ENCODE results near the gene LRRC8E.
"Not testable (repeated sequence)": the region's sequence is repeated elsewhere in the genome, so short reads cannot be mapped to it uniquely, and the experiment has no call there.

The LRRC8E gene

DNA sequence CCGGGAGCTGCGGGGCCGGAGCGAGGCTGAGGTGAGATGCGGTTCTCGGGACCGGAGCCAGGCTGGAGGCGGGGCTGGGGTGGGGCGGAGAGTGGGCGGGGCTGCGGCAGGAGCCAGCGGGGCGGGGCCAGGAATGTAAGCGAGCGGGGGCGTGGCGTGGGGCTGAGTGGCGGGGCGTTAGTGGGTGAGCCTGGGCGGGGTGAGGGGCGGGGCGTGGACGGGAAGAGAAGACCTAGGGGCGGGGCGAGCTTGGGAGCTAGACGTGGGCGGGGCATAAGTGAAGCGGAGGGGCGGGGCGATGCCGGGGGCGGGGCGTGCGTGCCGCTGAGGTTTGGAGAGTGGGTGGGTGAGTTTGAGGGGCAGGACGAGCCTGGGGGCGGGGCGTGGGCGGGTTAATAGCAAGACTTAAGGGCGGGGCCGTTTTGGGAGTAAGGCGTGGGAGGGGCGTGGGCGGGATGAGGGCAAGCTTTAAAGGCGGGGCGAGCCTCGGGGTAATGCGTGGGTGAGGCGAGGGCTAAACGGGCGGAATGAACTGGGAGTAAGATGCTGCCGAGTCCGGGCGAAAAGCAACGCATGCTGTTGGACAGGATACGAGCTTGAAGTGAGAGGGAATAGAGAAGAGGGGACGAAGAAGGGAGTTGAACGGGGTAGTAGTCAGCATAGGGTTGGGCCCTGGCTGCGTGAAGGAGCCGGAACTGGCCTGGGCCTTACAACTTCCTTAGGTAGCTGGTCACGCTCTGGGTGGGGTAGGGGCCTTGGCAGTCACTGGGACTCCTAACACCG, 32.4 kb downstream of the LRRC8E start:
- peak; percentile 84 for DNase-seq (ENCODE audit: low read depth)

DNA sequence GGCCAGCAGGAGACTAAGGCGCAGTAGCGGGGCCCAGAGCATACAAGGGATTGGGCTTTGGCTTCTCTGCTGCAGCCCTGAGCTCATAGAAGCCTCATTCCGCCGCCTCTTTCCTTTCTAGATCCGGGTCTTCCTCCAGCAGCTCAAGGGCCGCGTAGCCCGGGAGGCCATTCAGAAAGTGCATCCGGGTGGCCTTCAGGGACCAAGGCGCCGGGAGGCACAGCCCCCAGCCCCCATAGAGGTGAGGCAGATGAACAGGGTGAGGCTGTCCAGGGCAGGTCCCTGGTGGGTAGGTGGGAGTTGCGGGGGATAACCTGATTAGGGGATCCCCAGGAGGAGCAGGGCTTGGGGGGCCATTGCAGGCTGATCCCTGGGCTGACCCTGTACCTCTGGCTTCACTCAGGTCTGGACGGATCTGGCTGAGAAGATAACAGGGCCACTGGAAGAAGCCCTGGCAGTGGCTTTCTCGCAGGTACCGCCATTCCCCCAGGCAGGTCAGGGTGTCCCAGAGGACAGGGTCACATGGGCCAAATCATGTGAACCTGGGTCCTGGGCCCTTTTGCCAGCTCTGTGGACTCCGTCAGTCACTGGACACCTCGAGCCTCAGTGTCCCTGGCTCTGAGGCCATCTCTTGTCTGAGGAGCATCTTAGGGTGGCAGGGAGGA, 33.1 kb downstream of the LRRC8E start:
- DNase-seq (ENCODE audit: low read depth), result no peak

DNA sequence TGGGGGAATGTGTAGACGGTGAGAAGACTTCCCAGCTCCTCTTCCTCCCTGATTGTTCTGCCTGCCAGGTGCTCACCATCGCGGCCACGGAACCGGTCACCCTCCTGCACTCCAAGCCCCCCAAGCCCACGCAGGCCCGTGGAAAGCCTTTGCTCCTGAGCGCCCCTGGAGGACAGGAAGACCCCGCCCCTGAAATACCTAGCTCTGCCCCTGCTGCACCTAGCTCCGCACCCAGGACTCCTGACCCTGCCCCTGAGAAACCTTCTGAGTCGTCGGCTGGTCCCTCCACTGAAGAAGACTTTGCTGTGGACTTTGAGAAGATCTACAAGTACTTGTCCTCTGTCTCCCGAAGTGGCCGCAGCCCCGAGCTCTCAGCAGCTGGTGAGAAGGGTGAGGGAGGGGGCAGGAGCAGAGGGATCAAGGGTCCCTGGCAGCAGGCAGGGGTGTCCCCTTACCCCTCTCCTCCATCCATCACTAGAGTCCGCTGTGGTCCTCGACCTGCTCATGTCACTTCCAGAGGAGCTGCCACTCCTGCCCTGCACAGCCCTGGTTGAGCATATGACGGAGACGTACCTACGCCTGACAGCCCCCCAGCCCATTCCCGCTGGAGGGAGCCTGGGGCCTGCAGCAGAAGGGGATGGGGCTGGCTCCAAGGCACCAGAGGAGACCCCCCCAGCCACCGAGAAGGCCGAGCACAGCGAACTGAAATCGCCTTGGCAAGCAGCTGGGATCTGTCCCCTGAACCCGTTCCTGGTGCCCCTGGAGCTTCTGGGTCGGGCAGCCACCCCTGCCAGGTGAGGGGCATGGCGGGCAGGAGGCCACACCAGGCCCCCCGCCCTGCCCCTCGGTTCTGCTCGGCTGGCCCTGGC, 33.9 kb downstream of the LRRC8E start:
- no peak for DNase-seq (ENCODE audit: low read depth)

DNA sequence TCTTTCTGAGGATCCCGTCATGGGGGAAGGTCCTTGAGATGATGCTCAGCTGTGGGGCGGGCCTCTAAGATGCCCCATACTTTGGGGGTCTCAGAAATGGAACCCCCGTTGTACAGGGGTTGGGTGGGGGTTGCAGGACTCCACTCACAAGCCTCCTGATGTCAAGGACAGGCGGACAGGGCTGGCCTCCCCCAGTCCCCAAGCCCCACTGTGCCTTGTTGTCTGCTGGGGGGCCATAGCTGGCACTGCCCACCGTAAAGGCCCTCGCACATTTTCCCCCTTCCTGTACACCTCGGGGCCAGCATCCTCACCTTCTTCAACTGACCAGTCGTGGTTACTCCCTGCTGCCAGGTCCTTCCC, 34.5 kb downstream of the LRRC8E start:
- DNase-seq (ENCODE audit: low read depth), result no peak

DNA sequence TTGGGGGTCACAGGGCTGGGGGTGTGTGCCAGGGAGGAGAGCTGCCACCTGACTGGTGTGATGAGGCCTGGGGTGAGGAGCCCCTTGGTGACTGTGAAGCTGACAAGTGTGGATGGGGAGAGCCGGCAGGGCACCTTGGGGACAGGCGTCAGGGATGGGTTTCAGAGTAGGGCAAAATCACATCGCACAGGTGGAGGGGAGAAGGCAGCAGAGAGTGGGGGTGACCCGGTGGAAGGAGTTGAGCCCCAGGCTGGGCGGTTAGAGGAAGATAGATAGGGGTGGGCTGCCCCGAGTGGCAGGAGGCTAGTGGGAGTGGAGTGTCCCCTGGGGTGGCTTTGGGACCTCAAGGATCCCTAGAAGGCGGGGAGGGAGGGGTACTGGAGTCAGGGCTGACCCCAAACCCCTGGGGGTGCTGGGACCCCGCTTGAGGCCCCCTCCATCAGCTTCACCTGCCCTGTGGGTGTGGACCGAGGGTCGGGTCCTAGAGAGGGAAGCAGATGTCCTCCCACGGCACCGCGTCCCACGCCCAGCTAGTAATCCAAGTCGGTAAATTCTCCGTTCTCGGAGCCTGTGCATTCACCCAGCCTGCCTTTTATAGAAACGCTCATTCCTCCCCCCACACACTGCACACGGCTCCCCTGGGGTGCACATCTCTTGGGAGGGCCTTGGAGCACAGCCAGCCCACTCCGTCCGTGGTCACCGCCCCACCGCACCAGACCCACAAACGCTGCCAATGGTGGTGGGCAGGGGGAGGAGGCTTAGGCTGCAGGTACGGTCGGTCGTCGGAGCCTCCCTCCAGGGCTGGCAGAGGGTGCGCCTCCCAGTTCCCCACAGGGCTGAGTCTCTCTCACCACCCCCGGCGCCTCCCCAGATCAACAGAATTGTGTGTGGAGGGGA, 35.2 kb downstream of the LRRC8E start:
- no peak for DNase-seq (ENCODE audit: low read depth)

DNA sequence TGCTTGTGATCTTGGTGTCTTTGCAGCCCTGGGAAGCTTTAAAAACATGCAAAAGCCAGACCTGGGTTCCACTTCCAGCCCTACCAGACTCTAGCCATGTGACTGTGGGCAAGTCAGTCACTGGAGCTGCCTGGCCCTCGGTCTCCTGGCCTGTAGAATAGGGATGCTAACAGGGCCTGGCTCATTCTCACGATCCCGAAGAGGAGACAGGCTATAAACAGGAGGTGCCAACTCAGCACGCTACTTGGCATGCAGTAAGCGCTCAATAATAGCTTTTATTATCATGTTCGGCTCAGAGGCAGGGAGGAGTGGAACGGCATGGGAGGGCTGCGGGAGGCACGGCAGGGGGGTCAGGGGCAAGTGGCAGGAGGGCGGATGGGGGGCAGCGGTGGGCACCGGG, 35.9 kb downstream of the LRRC8E start:
- no peak for DNase-seq (ENCODE audit: low read depth)

DNA sequence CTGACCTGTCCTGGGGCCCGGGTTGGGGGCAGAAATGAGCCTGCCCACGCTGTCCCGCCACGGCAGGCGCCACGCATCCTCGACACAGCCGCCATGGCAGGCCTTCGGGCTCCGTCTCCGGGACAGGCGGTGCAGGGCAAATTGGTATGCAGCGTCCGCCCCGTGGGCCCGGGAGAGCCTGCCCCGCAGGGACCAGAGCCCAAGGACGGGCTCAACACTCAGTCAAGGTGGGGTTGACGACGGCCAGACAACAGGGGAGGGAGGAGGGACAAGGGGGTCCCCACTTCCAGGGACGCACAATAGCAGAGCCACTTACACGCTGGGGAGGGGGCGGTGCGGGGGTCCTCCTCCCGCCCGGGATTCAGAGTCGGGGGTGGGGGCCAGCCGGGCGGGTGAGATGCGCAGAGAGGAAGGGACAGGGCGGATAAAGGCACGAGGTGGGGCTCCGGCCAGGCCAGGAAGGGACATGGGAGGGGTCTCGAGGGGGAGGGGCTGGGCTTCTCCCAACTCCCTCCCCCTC, 36.4 kb downstream of the LRRC8E start:
- DNase-seq (ENCODE audit: low read depth), result no peak

DNA sequence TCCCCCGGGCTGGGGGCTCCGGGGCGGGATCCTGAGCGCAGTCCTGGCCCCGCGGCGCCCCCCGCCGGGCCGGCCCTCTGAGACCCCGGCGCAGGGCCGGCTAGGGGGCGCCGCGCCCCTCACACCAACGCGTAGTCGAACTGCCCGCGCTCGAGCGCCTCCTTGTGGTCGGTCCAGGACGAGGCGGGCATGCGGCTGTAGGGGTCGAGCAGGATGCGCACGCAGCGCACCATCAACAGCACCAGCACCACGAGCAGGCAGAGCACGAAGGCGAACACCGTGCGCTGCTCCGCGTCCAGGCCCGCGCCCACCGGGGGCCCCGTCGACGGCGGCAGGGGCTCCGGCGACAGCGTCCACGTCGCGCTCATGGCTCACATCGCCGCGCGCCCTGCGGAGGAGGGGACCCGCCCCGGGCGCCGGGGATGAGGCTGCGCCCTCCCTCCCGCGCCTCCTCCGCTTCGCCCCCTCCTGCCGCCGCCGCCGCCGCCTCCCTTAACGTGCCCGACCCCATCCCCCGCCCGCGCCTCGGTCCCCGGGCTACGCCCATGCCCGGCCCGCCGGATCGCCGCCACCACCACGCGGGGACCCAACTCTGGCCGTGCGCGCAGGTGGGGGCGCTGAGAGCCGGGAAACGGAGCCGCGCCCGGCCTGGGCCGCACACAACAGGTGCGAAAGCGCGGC, 37.0 kb downstream of the LRRC8E start:
- no peak for DNase-seq (ENCODE audit: low read depth)

DNA sequence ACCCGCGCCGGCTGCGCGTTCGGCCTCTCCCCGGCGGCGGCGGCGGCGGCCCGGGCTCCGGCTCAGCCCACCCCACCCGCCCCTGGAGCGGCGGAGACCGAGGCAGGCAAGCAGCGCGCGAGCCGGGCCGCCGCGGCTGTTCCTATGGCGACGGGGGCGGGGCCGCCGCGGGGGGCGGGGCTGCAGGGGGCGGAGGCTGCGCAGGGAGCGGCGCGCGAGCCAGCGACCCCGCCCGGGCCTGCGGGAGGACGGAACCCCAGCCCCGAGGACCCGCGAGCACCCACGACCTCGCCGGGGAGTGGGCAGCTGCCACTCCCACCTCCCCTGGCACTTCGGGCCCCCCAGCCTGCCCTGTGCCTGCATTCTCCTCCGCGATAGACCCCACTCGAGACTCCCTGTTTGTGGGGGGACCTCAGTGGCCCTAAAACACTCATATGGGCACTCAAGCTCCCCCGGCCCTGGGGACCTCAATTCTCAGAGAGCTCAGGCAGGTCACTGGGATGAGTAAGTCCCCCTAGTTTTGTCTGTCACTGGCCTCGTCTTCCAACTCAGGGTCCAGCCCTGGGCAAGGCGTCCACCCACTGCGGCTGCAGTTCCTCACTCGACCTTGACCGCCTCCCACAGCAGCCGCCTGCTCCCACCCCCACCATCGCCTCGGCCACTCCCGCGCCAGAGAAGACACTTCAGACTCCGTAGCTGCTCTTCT, 37.9 kb downstream of the LRRC8E start, which contains the start of gene CTXN1:
TSS of gene CTXN1 (minus strand) at position 115 of the 706 bp plus-strand sequence. CDS start 597 bp downstream, outside the sequence.
- no peak for DNase-seq (ENCODE audit: low read depth)

DNA sequence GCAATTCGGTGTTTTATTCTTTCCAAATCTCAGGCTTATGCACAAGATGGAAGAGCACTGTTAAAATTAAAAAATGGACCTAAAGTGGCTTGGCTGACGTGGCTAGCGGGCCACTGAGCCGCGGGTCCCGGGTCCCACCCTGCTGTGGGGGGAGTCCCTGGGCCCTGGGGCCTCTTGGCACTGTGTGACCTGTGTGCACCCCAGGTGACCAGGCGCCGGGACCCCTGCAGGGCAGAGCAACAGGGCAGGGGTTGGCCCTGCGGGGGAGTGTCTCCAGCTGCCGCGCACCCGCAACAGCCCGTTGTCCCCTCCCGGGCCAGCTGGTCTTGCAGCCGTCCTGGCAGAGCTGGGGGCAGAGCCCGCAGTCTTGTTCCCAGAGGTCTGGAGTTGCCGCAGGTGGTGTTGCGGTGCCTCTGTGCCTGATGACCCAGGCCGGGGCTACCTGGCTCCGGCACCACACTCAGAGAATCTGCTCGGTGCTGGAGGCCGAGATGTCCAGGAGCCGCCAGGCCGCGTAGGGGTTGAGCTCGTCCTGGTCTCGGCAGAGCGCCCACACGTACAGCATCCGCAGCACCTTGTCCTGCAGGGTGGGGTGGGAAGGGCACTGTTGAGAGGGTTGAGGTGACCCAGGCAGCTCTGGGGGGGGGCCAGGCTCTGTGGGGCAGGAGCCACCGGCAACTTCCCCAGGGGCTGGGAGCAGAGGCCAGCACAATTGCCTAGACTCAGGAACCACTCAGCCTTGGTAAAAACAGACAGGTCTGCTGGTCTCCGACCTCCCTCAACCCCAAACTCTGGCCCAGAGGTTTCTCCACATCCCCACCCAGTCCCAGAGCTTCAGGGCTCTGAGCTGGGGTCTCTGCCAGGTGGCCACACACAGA, 38.7 kb downstream of the LRRC8E start:
- no peak for DNase-seq (ENCODE audit: low read depth)

DNA sequence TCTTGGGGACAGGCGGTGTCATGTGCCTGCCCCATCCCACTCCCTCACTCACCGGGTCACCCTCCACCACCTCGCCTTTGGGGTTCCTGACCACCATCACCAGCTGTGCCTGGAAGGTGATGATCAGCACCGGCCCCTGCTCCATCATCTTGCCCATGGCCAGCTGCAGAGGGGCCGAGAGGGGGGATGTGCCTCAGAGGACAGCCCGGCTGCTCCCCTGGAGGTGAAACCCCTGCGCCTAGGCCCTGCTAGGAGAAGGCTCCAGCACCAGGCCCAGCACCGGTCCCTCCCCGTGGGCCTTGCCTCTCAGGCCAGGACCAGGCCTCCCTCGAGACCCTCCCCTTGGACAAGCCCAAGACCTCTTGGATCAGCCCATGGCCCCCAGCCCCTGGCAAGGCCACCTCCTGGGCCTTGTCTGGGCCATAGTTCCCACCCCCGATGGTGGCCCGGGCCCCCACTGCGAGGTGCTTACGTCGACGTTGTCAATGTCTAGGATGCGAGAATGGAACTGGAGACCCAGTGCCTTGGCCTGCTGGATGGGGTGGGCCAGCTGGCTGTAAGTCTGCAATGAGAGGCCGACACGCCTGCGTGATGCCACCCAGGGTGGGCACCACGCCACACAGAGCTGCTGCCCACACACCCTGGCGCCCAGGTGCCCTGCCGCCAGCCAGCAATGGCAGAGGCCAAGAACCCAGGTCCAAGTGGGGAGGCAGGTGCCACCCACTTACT, 39.5 kb downstream of the LRRC8E start:
- no peak for DNase-seq (ENCODE audit: low read depth)

DNA sequence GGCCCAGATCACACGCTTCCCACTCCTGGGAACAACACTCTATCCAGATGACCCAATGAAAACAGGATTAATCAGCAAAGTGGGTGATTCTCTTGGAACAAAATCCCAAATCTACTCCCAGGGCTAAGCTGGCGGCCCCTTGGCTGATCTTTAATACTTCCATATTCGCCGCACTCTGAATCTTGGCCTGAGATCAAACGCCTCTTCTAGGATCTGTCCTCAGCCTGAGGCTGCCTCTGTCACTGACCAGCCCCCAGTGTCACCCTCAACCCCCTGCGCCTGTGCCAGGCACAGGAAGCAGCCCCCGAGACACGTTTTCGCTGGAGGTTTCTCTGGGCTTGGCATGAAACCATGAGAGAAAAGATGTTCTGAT, 40.0 kb downstream of the LRRC8E start:
- DNase-seq (ENCODE audit: low read depth), result no peak

DNA sequence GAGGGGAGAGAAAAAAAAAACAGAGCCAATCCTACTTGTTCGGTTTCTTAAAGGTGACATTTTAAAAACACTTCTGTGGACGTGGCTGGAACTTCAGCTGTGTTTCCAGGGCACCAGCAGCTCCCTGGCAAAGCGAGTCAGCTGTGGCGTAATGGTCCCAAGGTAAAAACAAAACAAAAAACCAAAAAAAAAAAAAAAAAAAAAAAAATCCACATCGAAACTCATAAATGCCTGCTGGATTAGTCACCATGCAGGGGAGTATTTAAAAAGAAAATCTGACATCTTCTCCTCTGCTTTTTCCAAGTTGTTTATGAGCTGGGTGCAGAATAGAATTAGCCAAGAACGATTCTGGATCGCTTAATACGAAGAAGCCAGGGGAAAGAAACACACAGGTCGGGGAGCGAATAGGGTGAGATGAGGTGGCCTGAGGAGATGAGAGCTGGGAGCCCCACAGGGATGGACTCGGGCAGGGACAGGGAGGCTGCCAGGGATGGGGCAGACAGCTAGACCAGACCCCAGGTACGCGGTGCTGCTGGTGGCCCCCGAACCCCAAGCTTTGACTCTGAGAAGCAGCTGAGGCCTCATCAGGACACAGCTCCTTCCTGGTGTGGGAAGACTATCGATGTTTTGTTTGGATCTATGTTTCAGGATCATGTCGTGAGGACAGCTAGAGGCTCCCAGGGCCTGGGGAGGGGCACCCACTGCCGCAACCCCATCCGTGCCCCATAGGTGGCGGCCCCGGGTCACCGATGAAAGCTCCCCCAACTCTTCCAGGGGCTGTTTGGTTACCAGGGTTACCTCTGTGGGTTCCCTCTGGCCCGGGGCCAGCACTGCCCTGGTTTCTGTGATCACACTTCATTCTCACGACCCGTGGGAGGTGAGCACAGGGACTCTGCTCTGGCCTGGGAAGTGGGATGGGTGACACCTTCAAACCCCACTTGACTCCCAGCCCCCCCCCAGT, 40.7 kb downstream of the LRRC8E start:
- peak; percentile 30 for DNase-seq (ENCODE audit: low read depth)

DNA sequence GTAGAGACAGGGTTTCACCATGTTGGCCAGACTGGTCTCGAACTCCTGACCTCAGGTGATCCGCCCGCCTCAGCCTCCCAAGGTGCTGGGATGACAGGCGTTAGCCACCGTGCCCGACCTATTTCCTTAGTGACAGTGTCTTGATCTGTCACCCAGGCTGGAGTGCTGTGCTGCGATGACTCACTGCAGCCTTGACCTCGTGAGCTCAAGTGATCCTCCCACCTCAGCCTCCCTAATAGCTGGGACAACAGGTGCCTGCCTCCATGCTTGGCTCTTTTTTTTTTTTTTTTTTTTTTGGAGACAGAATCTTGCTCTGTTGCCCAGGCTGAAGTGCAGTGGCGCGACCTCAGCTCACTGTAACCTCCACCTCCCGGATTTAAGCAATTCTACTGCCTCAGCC, 41.7 kb downstream of the LRRC8E start:
- not testable (repeated sequence) for DNase-seq (ENCODE audit: low read depth)

DNA sequence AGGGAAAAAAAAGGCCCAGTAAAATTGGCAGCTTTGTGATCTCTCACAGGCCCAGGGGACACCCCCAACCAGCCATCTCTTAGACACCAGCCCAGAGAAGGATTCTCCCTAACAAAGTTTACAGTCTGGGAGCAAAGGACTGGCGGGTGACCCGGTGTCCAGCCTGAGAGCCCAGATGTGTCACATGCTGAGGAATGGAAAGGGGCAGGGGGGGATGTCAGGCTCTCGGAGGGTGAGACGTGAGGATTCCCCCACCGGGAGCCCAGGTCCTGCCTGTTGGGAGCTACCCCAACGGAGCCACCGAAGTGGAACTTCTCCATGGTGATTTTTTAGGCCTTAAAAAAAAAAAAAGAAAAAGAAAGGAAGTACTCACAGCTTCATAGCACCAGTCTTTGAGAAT, 42.5 kb downstream of the LRRC8E start:
- DNase-seq (ENCODE audit: low read depth), result no peak

DNA sequence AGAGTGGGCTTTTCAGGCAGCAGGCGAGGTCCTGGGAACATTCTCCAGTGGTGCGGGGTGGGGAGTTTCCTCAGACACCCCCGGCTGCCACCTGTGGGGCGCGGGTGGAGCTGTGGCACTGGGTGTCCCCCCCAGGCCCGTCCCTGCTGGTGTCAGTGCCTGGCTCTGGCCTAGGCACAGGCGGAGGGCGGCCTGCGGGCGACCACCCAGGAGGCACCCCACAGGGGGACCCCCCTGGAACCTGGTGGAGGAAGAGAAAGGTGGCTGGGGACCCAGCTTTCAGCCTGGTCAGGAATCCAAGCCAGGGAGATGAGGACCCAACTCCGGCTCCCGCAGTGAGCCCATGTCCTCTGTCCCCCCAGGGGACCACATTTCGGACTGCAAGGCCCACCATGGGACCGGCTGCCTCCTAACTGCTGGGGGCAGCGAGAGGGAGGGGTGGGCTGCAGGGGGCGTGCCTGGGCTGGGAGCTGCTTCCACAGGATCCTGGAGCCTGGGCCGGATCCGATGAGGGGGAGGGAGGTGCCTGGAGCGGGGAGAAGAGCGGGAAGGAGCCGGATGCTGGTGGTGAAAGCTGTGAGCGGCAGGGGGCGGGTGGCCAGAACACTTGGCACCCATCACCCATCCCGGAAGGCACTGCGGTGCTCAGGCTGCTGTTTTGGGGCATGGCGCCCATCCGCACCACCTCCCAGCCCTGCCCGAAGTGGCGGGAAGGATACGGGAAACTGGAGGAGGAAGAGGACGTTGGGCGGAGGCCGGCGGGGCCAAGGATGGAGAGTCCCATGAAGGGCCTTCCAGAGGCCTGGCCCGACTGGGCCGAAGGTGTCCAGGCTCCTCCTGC, 43.1 kb downstream of the LRRC8E start:
- DNase-seq (ENCODE audit: low read depth), result no peak

All from HS-27A (cell line).